Measurements from ENCODE around the gene MCC.
"Not testable (repeated sequence)": the region's sequence is repeated elsewhere in the genome, so short reads cannot be mapped to it uniquely, and the experiment has no call there.

Gene MCC

GRCh38 chr5:113076649-113077048 lies 411.6 kb downstream of the MCC start:
- DNase-seq (ENCODE audit: low read depth) = not testable (repeated sequence)

- DNase-seq (ENCODE audit: low read depth) = no peak
Observed at GRCh38 chr5:113075019-113075418, 413.2 kb downstream of the MCC start.

GRCh38 chr5:113073629-113074034 lies 414.6 kb downstream of the MCC start:
- DNase-seq (ENCODE audit: low read depth) = not testable (repeated sequence)

- DNase-seq (ENCODE audit: low read depth) = no peak
Observed at GRCh38 chr5:113071401-113071800, 416.9 kb downstream of the MCC start.

- DNase-seq (ENCODE audit: low read depth) = no peak
Observed at GRCh38 chr5:113070901-113071300, 417.4 kb downstream of the MCC start.

GRCh38 chr5:113068559-113068958 lies 419.7 kb downstream of the MCC start:
- DNase-seq (ENCODE audit: low read depth) = no peak

GRCh38 chr5:113067635-113068344 lies 420.5 kb downstream of the MCC start:
- no peak for DNase-seq (ENCODE audit: low read depth)

- no peak for DNase-seq (ENCODE audit: low read depth)
Observed at GRCh38 chr5:113065626-113066025, 422.6 kb downstream of the MCC start.

- no peak for DNase-seq (ENCODE audit: low read depth)
Observed at GRCh38 chr5:113064806-113065205, 423.4 kb downstream of the MCC start.

- DNase-seq (ENCODE audit: low read depth) = no peak
Observed at GRCh38 chr5:113063927-113064326, 424.3 kb downstream of the MCC start.

- DNase-seq (ENCODE audit: low read depth) = no peak
Observed at GRCh38 chr5:113062869-113063508, 425.3 kb downstream of the MCC start.

GRCh38 chr5:113061846-113062780 lies 426.1 kb downstream of the MCC start:
- DNase-seq (ENCODE audit: low read depth) = no peak

- no peak for DNase-seq (ENCODE audit: low read depth)
Observed at GRCh38 chr5:113060408-113061025, 427.7 kb downstream of the MCC start.

- no peak for DNase-seq (ENCODE audit: low read depth)
Observed at GRCh38 chr5:113059232-113060040, 428.8 kb downstream of the MCC start.

GRCh38 chr5:113058706-113059226 lies 429.5 kb downstream of the MCC start:
- no peak for DNase-seq (ENCODE audit: low read depth)

GRCh38 chr5:113058269-113058668 lies 430.0 kb downstream of the MCC start:
- DNase-seq (ENCODE audit: low read depth) = no peak

- no peak for DNase-seq (ENCODE audit: low read depth)
Observed at GRCh38 chr5:113057557-113057984, 430.7 kb downstream of the MCC start.

GRCh38 chr5:113056988-113057387 lies 431.3 kb downstream of the MCC start:
- DNase-seq (ENCODE audit: low read depth) = no peak

GRCh38 chr5:113054899-113055298 lies 433.4 kb downstream of the MCC start:
- no peak for DNase-seq (ENCODE audit: low read depth)

GRCh38 chr5:113053511-113053995 lies 434.7 kb downstream of the MCC start:
- DNase-seq (ENCODE audit: low read depth) = no peak

Data from stimulated activated CD8-positive, alpha-beta memory T cell treated with anti-CD3 and anti-CD28 coated beads, Interleukin-7, amount 100 ng/mL, for 24 hours (primary cell).